ENCODE data around the gene TMEM204. TPM values are rescaled to one million over a fixed set of nuclear protein-coding genes. Genes with fewer than 3 reads are reported as not detected.

Gene TMEM204
- total and polyA plus RNA-seq, 2 donors: 10.3 to 29.3 TPM

GRCh38 chr16:1505073-1505844, 28.2 kb upstream of the TMEM204 start:
- Histone ChIP-seq H3K27me3 (ENCODE audit: control insufficient read depth in 2 of 2, insufficient read depth in 1 of 2, low read length in 1 of 2) (no peaks in the 10 kb centered on the region), H3K27ac (ENCODE audit: low read depth in 1 of 2, low read length in 1 of 2) (no peak overlapping the region), H3K4me1 (ENCODE audit: control insufficient read depth in 2 of 2, insufficient read depth in 2 of 2, low read length in 2 of 2) (no peaks in the 10 kb centered on the region), H3K4me3 (ENCODE audit: low read length in 2 of 2) (no peak overlapping the region), H3K9me3 (ENCODE audit: control insufficient read depth in 2 of 2, insufficient read depth in 1 of 2, low read length in 1 of 2) (no peaks in the 10 kb centered on the region), H3K36me3 (ENCODE audit: control insufficient read depth in 2 of 2, insufficient read depth in 2 of 2, low read length in 1 of 2) (peaks cover 51 to 69% of the 10 kb centered on the region in 2 donors)
- DNase-seq (ENCODE audit: low read depth in 6 of 9, low spot score in 9 of 9): no peak
- WGBS: 98% methylated on average over 37 of the region's 37 CpGs

GRCh38 chr16:1505912-1506311, 27.6 kb upstream of the TMEM204 start:
- WGBS: 95% methylated on average over 22 of the region's 22 CpGs
- H3K9me3 ChIP-seq (ENCODE audit: control insufficient read depth in 2 of 2, insufficient read depth in 1 of 2, low read length in 1 of 2): no peaks in the 10 kb centered on the region

GRCh38 chr16:1506494-1507213, 26.8 kb upstream of the TMEM204 start:
- Histone ChIP-seq H3K9me3 (ENCODE audit: control insufficient read depth in 2 of 2, insufficient read depth in 1 of 2, low read length in 1 of 2) (no peaks in the 10 kb centered on the region), H3K4me1 (ENCODE audit: control insufficient read depth in 2 of 2, insufficient read depth in 2 of 2, low read length in 2 of 2) (no peaks in the 10 kb centered on the region), H3K27me3 (ENCODE audit: control insufficient read depth in 2 of 2, insufficient read depth in 1 of 2, low read length in 1 of 2) (no peaks in the 10 kb centered on the region), H3K27ac (ENCODE audit: low read depth in 1 of 2, low read length in 1 of 2) (no peak overlapping the region), H3K4me3 (ENCODE audit: low read length in 2 of 2) (no peak overlapping the region), H3K36me3 (ENCODE audit: control insufficient read depth in 2 of 2, insufficient read depth in 2 of 2, low read length in 1 of 2) (peaks cover 44 to 67% of the 10 kb centered on the region in 2 donors)
- 98% methylated on average over 37 of the region's 37 CpGs for WGBS
- DNase-seq (ENCODE audit: low read depth in 6 of 9, low spot score in 9 of 9): no peak

More at GRCh38 chr16:1505912-1506311, 27.6 kb upstream of the TMEM204 start:
- Histone ChIP-seq H3K27me3 (ENCODE audit: control insufficient read depth in 2 of 2, insufficient read depth in 1 of 2, low read length in 1 of 2) (no peaks in the 10 kb centered on the region), H3K4me3 (ENCODE audit: low read length in 2 of 2) (no peak overlapping the region), H3K27ac (ENCODE audit: low read depth in 1 of 2, low read length in 1 of 2) (no peak overlapping the region), H3K4me1 (ENCODE audit: control insufficient read depth in 2 of 2, insufficient read depth in 2 of 2, low read length in 2 of 2) (no peaks in the 10 kb centered on the region), H3K36me3 (ENCODE audit: control insufficient read depth in 2 of 2, insufficient read depth in 2 of 2, low read length in 1 of 2) (peaks cover 51 to 69% of the 10 kb centered on the region in 2 donors)
- no peak for DNase-seq (ENCODE audit: low read depth in 6 of 9, low spot score in 9 of 9)

GRCh38 chr16:1508494-1509187, 24.8 kb upstream of the TMEM204 start:
- H3K4me3 ChIP-seq (ENCODE audit: low read length in 2 of 2): no peak overlapping the region
- H3K4me1 ChIP-seq (ENCODE audit: control insufficient read depth in 2 of 2, insufficient read depth in 2 of 2, low read length in 2 of 2): no peaks in the 10 kb centered on the region
- H3K27ac ChIP-seq (ENCODE audit: low read depth in 1 of 2, low read length in 1 of 2): no peak overlapping the region
- H3K36me3 ChIP-seq (ENCODE audit: control insufficient read depth in 2 of 2, insufficient read depth in 2 of 2, low read length in 1 of 2): peaks cover 26 to 48% of the 10 kb centered on the region in 2 donors
- WGBS: 98% methylated on average over 24 of the region's 24 CpGs
- H3K27me3 ChIP-seq (ENCODE audit: control insufficient read depth in 2 of 2, insufficient read depth in 1 of 2, low read length in 1 of 2): no peaks in the 10 kb centered on the region
- DNase-seq (ENCODE audit: low read depth in 6 of 9, low spot score in 9 of 9): no peak
- no peaks in the 10 kb centered on the region for H3K9me3 ChIP-seq (ENCODE audit: control insufficient read depth in 2 of 2, insufficient read depth in 1 of 2, low read length in 1 of 2)

GRCh38 chr16:1509307-1510221, 23.9 kb upstream of the TMEM204 start:
- H3K4me3 ChIP-seq (ENCODE audit: low read length in 2 of 2): no peak overlapping the region
- peaks cover 2 to 8% of the 10 kb centered on the region in 2 donors for H3K9me3 ChIP-seq (ENCODE audit: control insufficient read depth in 2 of 2, insufficient read depth in 1 of 2, low read length in 1 of 2)
- no peaks in the 10 kb centered on the region for H3K4me1 ChIP-seq (ENCODE audit: control insufficient read depth in 2 of 2, insufficient read depth in 2 of 2, low read length in 2 of 2)
- H3K27me3 ChIP-seq (ENCODE audit: control insufficient read depth in 2 of 2, insufficient read depth in 1 of 2, low read length in 1 of 2): no peaks in the 10 kb centered on the region
- H3K36me3 ChIP-seq (ENCODE audit: control insufficient read depth in 2 of 2, insufficient read depth in 2 of 2, low read length in 1 of 2): peaks cover 23 to 45% of the 10 kb centered on the region in 2 donors
- no peak for DNase-seq (ENCODE audit: low read depth in 6 of 9, low spot score in 9 of 9)
- WGBS: 90% methylated on average over 44 of the region's 44 CpGs
- H3K27ac ChIP-seq (ENCODE audit: low read depth in 1 of 2, low read length in 1 of 2): no peak overlapping the region

DNA sequence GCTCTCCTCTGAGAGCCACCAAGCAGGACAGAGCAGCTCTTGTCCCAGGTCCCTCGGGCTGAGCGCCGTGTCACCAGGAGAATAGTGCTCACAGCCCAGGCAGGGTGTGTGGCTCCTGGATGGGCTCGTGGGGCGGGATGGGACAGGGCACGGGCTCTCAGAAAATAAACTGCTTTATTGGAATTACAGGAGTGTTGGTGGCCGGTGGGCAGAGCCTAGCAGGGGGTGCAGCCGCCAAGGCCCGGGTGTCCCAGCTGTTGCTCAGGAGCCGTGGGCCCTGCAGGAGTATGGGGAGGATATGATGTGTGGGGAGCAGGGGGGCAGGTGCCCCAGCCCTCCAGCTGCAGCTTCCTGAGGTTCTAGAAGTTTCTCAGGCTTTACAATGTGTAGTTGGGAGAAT, 23.2 kb upstream of the TMEM204 start:
- Histone ChIP-seq H3K27me3 (ENCODE audit: control insufficient read depth in 2 of 2, insufficient read depth in 1 of 2, low read length in 1 of 2) (no peaks in the 10 kb centered on the region), H3K27ac (ENCODE audit: low read depth in 1 of 2, low read length in 1 of 2) (no peak overlapping the region), H3K4me3 (ENCODE audit: low read length in 2 of 2) (no peak overlapping the region), H3K9me3 (ENCODE audit: control insufficient read depth in 2 of 2, insufficient read depth in 1 of 2, low read length in 1 of 2) (peaks cover 2 to 10% of the 10 kb centered on the region in 2 donors), H3K36me3 (ENCODE audit: control insufficient read depth in 2 of 2, insufficient read depth in 2 of 2, low read length in 1 of 2) (peaks cover 18 to 45% of the 10 kb centered on the region in 2 donors), H3K4me1 (ENCODE audit: control insufficient read depth in 2 of 2, insufficient read depth in 2 of 2, low read length in 2 of 2) (no peaks in the 10 kb centered on the region)
- 96% methylated on average over 10 of the region's 10 CpGs for WGBS
- DNase-seq (ENCODE audit: low read depth in 6 of 9, low spot score in 9 of 9): no peak

DNA sequence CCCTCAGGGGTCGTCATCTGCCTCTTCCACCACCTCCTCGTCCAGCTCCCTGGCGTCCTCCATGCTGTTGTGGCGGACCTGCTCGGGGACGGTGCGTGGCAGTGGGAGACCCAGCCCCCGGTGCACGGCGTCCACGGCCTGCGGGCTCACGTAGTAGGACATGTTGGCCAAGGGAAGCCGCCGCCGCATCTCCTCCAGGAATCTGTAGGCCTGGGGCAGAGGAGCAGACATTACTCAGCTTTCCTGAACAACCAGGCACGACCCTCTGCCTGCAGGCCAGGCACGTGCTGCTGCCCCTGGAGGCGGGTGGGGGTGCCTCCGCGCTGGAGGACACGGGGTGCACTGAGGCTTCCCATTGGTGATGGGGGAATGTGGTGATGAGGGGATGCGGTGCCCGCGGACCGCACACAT, 22.5 kb upstream of the TMEM204 start:
- peaks cover 2 to 12% of the 10 kb centered on the region in 2 donors for H3K9me3 ChIP-seq (ENCODE audit: control insufficient read depth in 2 of 2, insufficient read depth in 1 of 2, low read length in 1 of 2)
- no peak for DNase-seq (ENCODE audit: low read depth in 6 of 9, low spot score in 9 of 9)
- peak overlapping the region in 1 of 2 donors; percentile 75 for H3K27ac ChIP-seq (ENCODE audit: low read depth in 1 of 2, low read length in 1 of 2)
- 95% methylated on average over 26 of the region's 26 CpGs for WGBS
- no peak overlapping the region for H3K4me3 ChIP-seq (ENCODE audit: low read length in 2 of 2)
- no peaks in the 10 kb centered on the region for H3K27me3 ChIP-seq (ENCODE audit: control insufficient read depth in 2 of 2, insufficient read depth in 1 of 2, low read length in 1 of 2)
- H3K4me1 ChIP-seq (ENCODE audit: control insufficient read depth in 2 of 2, insufficient read depth in 2 of 2, low read length in 2 of 2): no peaks in the 10 kb centered on the region
- H3K36me3 ChIP-seq (ENCODE audit: control insufficient read depth in 2 of 2, insufficient read depth in 2 of 2, low read length in 1 of 2): peaks cover 18 to 40% of the 10 kb centered on the region in 2 donors

GRCh38 chr16:1511662-1512569, 21.6 kb upstream of the TMEM204 start:
- WGBS: 95% methylated on average over 30 of the region's 30 CpGs
- Histone ChIP-seq H3K9me3 (ENCODE audit: control insufficient read depth in 2 of 2, insufficient read depth in 1 of 2, low read length in 1 of 2) (peaks cover 2 to 12% of the 10 kb centered on the region in 2 donors), H3K4me3 (ENCODE audit: low read length in 2 of 2) (no peak overlapping the region), H3K36me3 (ENCODE audit: control insufficient read depth in 2 of 2, insufficient read depth in 2 of 2, low read length in 1 of 2) (peaks cover 14 to 34% of the 10 kb centered on the region in 2 donors), H3K27me3 (ENCODE audit: control insufficient read depth in 2 of 2, insufficient read depth in 1 of 2, low read length in 1 of 2) (no peaks in the 10 kb centered on the region), H3K4me1 (ENCODE audit: control insufficient read depth in 2 of 2, insufficient read depth in 2 of 2, low read length in 2 of 2) (no peaks in the 10 kb centered on the region), H3K27ac (ENCODE audit: low read depth in 1 of 2, low read length in 1 of 2) (no peak overlapping the region)
- DNase-seq (ENCODE audit: low read depth in 6 of 9, low spot score in 9 of 9): no peak
